ENCODE results near the gene TMEM196.
"Not testable (repeated sequence)": the region's sequence is repeated elsewhere in the genome, so short reads cannot be mapped to it uniquely, and the experiment has no call there.

Gene TMEM196

GRCh38 chr7:19705663-19706062, 67.8 kb downstream of the TMEM196 start:
- no peak for DNase-seq

DNA sequence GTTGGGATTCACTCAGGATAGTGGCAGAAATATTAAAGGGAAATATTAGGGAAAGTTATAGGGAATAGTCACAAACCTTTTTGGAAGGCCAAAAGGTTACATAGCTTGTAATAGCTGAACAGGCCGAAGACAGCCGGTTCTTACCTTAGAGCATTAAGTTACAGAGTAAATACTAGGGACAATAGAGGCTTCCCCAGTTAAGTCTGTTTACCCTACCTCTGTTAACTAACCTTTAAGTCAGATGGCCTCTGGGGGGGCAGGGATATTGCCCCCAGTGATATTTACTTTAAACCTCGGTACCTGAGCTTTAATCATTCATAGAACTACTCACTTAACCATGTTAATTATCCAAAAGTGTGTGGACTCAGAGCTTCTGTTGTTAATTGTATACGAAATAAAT, 71.9 kb downstream of the TMEM196 start:
- peak in 1 of 2 experiments; percentile 66 for DNase-seq

- DNase-seq: no peak
These were observed 72.5 kb downstream of the TMEM196 start for GRCh38 chr7:19700936-19701335.

GRCh38 chr7:19698331-19698730, 75.1 kb downstream of the TMEM196 start:
- no peak for DNase-seq

DNA sequence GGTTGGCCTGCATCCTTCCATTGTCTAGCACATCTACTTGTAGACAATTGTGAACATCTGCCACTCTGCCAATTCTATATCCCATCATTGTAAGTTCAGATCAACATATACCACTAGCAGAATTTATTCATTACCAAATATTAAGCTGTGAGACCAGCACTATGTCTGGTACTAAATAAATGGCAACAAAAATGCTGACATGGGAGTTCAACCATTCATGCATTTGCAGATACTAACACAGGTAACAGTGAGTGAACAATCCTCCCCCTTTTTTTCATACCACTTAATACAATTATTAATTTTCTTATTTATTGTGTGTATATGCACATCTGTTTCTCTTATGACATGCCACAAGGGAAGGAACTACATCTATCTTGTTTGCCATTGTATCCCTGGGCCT, 76.5 kb downstream of the TMEM196 start:
- DNase-seq: no peak

DNA sequence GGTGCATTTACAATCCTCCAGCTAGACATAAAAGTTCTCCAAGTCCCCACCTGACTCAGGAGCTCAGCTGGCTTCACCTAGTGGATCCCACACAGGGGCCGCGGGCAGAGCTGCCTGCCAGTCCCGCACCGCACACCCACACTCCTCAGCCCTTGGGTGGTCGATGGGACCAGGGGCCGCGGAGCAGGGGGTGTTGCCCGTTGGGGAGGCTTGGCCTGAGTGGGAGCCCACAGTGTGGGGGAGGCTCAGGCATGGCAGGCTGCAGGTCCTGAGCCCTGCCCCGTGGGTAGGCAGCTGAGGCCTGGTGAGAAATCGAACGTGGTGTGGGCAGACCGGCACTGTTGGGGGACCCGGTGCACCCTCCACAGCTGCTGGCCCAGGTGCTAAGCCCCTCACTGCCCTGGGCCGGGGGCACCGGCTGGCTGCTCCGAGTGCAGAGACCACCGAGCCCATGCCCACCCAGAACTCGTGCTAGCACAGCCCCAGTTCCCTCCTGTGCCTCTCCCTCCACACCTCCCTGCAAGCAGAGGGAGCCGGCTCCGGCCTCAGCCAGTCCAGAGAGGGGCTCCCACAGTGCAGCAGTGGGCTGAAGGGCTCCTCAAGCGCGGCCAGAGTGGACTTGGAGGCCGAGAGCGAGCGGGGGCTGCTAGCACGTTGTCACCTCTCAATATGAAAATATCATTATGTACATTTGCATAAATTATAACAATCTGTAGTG, 81.1 kb downstream of the TMEM196 start:
- DNase-seq: no peak

DNA sequence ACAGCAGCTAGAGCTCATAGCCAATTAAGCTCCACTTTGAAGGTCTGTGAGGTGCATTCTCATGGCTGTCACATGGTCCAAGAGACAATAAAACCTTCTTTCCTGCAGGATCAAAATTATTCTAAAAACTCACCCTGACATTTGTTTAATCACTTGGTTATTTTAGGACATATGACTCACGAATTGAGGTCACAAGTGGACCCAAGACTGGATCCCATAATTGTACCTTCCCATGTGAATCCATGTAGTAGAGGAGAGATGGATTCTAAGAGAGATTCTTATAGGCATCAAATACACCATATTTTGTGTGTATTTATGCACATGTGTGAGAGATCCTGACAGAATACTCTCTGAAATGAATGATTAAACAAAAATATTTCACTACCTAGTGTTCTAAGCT, 82.7 kb downstream of the TMEM196 start:
- no peak for DNase-seq

DNA sequence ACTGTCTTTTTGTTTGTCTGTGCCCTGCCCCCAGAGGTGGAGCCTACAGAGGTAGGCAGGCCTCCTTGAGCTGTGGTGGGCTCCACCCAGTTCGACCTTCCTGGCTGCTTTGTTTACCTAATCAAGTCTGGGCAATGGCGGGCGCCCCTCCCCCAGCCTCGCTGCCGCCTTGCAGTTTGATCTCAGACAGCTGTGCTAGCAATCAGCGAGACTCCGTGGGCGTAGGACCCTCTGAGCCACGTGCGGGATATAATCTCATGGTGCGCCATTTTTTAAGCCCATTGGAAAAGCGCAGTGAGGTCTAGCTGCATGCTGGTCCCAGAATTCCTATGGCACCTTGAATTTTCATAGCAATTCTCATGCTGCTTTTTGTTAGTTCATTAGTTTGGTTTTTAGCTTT, 84.3 kb downstream of the TMEM196 start:
- not testable (repeated sequence) for DNase-seq

DNA sequence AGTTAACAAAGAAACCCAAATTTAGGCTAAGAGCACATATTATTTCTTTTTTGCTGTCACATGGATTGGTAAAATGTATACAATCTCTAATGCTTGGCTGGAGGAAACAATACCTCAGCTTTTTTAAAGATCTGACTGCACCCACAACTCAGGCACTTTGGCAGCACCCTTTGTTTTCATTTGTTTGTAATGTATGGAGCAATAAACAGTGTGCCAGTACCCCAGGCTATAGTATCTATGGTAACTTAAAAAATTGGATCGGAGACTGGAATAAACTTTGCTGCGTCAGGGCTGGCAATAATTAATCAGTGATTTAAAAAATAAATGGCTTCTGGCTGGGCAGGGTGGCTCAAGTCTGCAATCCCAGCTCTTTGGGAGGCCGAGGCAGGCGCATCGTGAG, 91.8 kb downstream of the TMEM196 start:
- no peak for DNase-seq

GRCh38 chr7:19677180-19677579, 96.2 kb downstream of the TMEM196 start:
- DNase-seq: no peak

GRCh38 chr7:19675816-19676215, 97.6 kb downstream of the TMEM196 start:
- no peak for DNase-seq

GRCh38 chr7:19674266-19674960, 99.0 kb downstream of the TMEM196 start:
- no peak for DNase-seq

- DNase-seq: no peak
These were observed 102.6 kb downstream of the TMEM196 start for GRCh38 chr7:19670806-19671205.

Measured in NCI-H2081 (cell line).